GM21447 (cell line): ENCODE results near the gene ACP6.
A peak's percentile ranks its signal among the peaks of the same experiment; 100 is the strongest.
"Not testable (repeated sequence)": the region's sequence is repeated elsewhere in the genome, so short reads cannot be mapped to it uniquely, and the experiment has no call there.

Source experiments
- ATAC-seq: cut with Tn5 transposase; IDR thresholded peaks from one replicate; pipeline ENCODE4 v1.9.1; 2021; ENCODE audit not compliant: unreplicated experiment

ACP6 gene

GRCh38 chr1:147622731-147623130, 47.6 kb downstream of the ACP6 start:
- no peak for ATAC-seq

GRCh38 chr1:147620543-147620942, 49.8 kb downstream of the ACP6 start:
- no peak for ATAC-seq

GRCh38 chr1:147619741-147620140, 50.6 kb downstream of the ACP6 start:
- ATAC-seq, result no peak

- no peak for ATAC-seq
Measured at GRCh38 chr1:147618771-147619170, 51.6 kb downstream of the ACP6 start.

GRCh38 chr1:147618077-147618569, 52.2 kb downstream of the ACP6 start:
- ATAC-seq, result no peak

GRCh38 chr1:147614966-147615365, 55.4 kb downstream of the ACP6 start:
- not testable (repeated sequence) for ATAC-seq

DNA sequence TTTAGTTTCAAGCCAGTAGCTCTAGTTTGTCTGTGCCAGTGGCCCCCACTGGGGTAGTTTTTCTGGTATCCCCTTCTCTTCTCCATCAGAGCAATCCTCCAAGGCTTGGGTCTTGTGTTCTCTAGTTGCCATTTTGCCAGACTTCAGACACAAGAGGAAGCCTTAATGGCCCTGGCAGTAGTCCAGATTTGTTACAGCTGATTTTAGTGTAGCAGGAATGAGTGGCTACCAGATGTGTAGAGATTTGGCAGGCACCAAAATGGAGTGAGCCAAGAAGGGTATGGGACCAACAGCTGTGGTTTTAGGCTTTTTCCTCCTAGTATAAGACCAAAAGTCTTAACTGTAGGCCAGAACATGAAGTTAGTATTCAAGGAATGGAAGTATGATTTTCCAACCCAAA, 56.8 kb downstream of the ACP6 start:
- ATAC-seq, result no peak

DNA sequence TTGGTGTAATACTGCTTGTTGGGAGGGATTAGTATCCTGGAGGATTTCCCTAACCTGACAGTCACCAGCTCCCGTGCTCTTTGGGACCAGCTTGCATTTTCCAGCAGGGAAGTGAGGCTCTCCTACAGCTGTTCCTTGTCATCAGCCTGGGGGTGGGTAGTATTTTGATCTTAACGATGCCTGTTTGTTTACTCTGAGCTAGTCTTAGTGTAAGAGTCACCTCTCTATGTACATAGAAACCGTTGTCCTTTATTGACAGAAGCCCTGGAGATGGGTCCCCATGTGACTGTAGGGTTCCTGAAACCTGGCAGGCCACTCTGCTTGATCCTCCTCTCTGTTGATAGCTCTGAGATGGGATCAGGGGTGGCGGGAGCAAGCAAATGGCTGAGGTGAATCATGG, 58.0 kb downstream of the ACP6 start:
- no peak for ATAC-seq

DNA sequence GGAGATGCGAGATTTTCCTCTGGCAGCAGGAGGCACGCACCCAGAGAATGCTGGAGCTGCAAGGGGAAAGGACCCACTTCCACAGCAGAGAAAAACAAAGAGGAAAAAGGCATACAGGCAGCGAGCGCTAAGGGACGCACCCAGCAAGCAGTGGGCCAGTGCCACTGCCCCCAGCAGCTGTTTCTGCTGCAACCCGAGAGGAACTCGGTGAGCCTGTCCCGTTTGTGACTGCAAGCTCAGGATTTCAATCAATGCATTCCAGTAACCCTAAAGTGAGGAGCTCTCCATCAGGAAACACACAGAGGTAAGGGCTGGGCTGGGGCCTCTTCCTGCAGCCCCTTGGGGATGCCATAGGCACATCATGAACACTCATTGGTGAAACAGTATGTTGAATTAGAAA, 58.7 kb downstream of the ACP6 start:
- ATAC-seq, result no peak

DNA sequence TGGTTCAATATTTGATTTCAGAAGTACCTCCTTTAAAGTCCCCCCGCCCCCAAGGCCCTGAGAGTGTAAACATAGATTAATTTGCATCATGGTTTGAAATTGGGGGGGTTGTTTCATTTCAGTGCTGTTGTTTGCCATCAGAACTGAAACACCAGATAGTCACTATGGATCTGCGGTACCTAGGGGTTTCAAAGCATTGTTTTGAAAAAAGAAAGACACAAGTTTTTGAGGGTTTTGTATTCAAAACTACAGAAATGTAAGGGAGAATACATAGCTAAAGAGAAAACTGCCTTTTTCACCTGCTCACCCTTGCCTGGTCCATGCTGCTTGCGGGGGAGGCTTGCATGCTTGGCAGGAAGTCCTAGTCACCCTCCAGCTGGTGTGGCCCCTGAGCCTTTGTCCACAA, 59.3 kb downstream of the ACP6 start:
- peak; percentile 83 for ATAC-seq

- no peak for ATAC-seq
Measured at GRCh38 chr1:147609358-147609757, 61.0 kb downstream of the ACP6 start.

- no peak for ATAC-seq
Measured at GRCh38 chr1:147608596-147608995, 61.7 kb downstream of the ACP6 start.

GRCh38 chr1:147605591-147605990, 64.7 kb downstream of the ACP6 start:
- ATAC-seq, result no peak

DNA sequence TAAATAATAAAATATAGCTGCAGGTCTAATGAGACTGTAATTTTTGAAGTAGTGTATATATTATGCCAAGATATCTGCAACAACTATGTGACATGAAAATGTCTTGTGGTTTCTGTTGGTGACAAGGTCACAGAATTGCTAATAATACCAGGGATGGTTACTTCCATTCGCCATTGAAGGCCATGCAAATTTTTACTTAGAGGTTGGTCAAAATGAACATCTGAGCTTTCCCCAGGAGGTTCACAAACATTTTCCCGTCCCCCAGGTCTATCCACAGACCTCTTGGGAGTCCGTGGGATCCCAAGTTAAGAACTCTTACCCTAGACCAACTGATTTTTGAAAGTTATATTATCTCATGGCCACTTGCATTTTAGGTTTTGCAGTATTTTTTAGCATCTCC, 66.3 kb downstream of the ACP6 start:
- no peak for ATAC-seq

- peak; percentile 1 for ATAC-seq
Measured at GRCh38 chr1:147600119-147601111, 69.9 kb downstream of the ACP6 start.

DNA sequence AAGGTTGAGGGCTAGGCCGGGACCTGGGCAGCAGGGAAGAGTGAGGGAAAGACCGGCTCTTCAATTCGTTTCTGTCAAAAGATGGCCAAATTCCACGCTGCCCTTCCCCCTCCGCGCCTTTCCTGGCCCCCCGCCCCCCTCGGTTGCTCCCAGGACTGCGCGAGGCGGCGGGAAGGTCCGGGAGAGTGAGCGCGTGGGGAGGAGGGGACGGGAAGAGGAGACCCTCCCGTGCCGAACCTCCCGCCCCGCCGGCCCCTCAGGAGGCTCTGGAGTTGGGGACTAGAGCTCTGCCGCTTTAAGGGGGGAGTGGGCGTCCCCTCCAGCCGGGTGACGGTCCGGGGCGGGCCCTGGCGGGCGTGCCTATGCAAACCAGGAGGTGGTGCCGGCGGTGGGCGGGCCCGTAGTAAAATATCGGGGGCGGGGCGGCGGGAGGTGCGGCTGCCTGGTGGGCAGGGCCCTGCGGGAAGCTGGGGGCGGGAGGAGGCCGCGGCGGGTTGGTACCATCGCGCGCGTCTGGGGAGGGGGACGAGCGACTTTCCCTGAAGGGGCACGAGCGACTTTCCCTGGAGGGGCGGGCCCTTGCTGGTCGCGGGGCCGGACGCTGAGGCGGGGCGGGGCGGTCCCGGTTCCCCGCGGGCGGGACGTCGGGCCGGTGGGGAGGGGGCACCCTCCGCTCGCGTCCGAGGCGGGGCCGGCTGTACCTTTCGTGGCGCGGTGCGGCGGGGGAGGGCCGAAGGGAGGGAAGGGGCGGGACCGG, 70.8 kb downstream of the ACP6 start:
- peak; percentile 69 for ATAC-seq

GRCh38 chr1:147598621-147599361, 71.5 kb downstream of the ACP6 start:
- ATAC-seq, result peak; percentile 10

GRCh38 chr1:147597010-147597409, 73.3 kb downstream of the ACP6 start:
- ATAC-seq, result no peak
